Measurements from ENCODE around the gene MOSMO.

- TF ChIP-seq U2AF1 (optimal IDR thresholded peaks at IDR 0.05; ENCODE audit: low read depth, low read length) = no peak
- no peak for TF ChIP-seq ZNF672 (CRISPR knock-in tag; IDR thresholded peaks at IDR 0.05)
- TF ChIP-seq SUZ12 (IDR thresholded peaks at IDR 0.05; ENCODE audit: low read depth, low read length) = no peak
- no peak for TF ChIP-seq NFIC (IDR thresholded peaks at IDR 0.05; ENCODE audit: low read length)
- no peak for TF ChIP-seq JUNB (CRISPR knock-in tag; IDR thresholded peaks at IDR 0.05; ENCODE audit: borderline replicate concordance)
These were observed 114.3 kb downstream of the MOSMO start for GRCh38 chr16:22122239-22122638.

Measured in HepG2 (cell line).